Right lobe of liver (tissue), 6 donors: ENCODE results near the gene DLG2. TPM values are rescaled to one million over a fixed set of nuclear protein-coding genes. Genes with fewer than 3 reads are reported as not detected.
A peak's percentile ranks its signal among the peaks of the same experiment; 100 is the strongest.

Experiments
- ATAC-seq, 4 donors: fragments of 200-7000 bp; cut with Tn5 transposase; one replicate each; pipeline ENCODE4 v1.9.1; 2020; ENCODE audit warnings: mild to moderate bottlenecking in 4 of 4, moderate library complexity in 4 of 4
- DNase-seq, 3 donors: peaks; one replicate each; pipeline ENCODE4 v3.0.0-alpha.2; 2020
- H3K27ac ChIP-seq, 3 donors: fragments of 200-600 bp; one replicate each; pipeline ENCODE4 v1.8.0; 2022
- H3K27me3 ChIP-seq, 2 donors: fragments of 200-600 bp; one replicate each; pipeline ENCODE4 v1.8.0; 2022
- H3K36me3 ChIP-seq, 4 donors: fragments of 200-600 bp; sonication (generic) in 1 of 4; one replicate each; pipeline versions ENCODE4 v1.5.1 to v1.8.0; 2017 to 2022; ENCODE audit warnings: control low read depth in 1 of 4
- H3K4me1 ChIP-seq, 4 donors: fragments of 200-600 bp; sonication (generic) in 1 of 4; one replicate each; pipeline versions ENCODE4 v1.5.1 to v1.8.0; 2017 to 2022; ENCODE audit warnings: control low read depth in 1 of 4
- H3K4me3 ChIP-seq, 3 donors: fragments of 200-600 bp; one replicate each; pipeline ENCODE4 v1.8.0; 2022
- H3K9me3 ChIP-seq, 4 donors: fragments of 200-600 bp; sonication (generic) in 1 of 4; one replicate each; pipeline versions ENCODE4 v1.5.1 to v1.8.0; 2017 to 2022; ENCODE audit warnings: control low read depth in 1 of 4
- POLR2A ChIP-seq: fragments of 450-650 bp; IDR thresholded peaks from one replicate; pipeline ENCODE4 v1.6.1; 2017; ENCODE audit warnings: antibody characterized with exemption, mild to moderate bottlenecking
- WGBS: methylation state at CpG from one replicate; pipeline ENCODE4 v1.1.6; 2018; ENCODE audit warnings: low coverage, low lambda C conversion rate; ENCODE audit not compliant: insufficient coverage; ENCODE audit errors: missing lambda C conversion rate; 5-methylcytosine and 5-hydroxymethylcytosine counted together
- intact Hi-C, 2 donors: fragments of 100-400 bp; cut with DNase I; formaldehyde crosslinking; loops; one replicate each; pipeline versions ENCODE4 v1.11.2 to v1.14.1; 2022
- total RNA-seq, 6 experiments: library from RNA; depleted of rRNA in 2 of 6; stranded (reverse); fragments of >200 nt in 2 of 6; fragmentation: NEBNext Ultra II Directional in 3 of 6; extraction: Animal tissue kit (Norgen Biotek cat#: 25700) in 3 of 6; gene quantifications; one replicate each; pipeline versions ENCODE4 v1.1.0 to v1.2.4, GENCODE V29; 2016 to 2023
- TF ChIP-seq, protein P1 (sequence below), 4 donors: fragments of 200-600 bp in 3 of 4; fragments of 450-650 bp in 1 of 4; IDR thresholded peaks; one replicate each; pipeline versions ENCODE4 v1.5.1 to v1.8.0; 2016 to 2022; ENCODE audit warnings: antibody characterized with exemption in 4 of 4, mild to moderate bottlenecking in 2 of 4
- donor health status: DM: no; HTN: yes; CAD: no.
- donor health status: DM: no; HTN: no; CAD: no.
- donor health status: DM: no; HTN: no; CAD: no.
- donor health status: DM: no; HTN: yes; CAD: no.
- donor health status: DM: no; HTN: yes; CAD: no.

The DLG2 gene
- total RNA-seq, 6 experiments from 2014 or later: 1.2 to 6.4 (median 2.5) TPM

DNA sequence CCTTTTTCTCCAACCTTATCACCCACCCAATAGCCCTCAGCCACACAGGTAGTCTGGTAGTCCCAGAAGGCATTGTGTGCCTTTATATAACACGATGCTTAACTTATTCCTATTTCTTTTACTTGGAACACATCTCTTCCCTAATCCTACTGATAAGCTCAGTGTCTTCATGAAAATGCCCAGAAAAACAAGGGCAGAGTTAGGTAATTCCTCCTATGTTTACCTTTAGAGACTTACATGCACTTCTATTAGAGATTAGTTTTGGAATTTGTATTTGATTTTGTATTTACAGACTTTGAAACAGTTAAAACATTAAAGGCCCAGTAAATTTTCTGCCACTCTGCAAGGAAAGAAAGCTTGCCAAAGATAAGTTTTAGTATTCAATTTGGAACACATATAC is 1703.2 kb downstream of the DLG2 start:
- TF ChIP-seq, protein P1, sequence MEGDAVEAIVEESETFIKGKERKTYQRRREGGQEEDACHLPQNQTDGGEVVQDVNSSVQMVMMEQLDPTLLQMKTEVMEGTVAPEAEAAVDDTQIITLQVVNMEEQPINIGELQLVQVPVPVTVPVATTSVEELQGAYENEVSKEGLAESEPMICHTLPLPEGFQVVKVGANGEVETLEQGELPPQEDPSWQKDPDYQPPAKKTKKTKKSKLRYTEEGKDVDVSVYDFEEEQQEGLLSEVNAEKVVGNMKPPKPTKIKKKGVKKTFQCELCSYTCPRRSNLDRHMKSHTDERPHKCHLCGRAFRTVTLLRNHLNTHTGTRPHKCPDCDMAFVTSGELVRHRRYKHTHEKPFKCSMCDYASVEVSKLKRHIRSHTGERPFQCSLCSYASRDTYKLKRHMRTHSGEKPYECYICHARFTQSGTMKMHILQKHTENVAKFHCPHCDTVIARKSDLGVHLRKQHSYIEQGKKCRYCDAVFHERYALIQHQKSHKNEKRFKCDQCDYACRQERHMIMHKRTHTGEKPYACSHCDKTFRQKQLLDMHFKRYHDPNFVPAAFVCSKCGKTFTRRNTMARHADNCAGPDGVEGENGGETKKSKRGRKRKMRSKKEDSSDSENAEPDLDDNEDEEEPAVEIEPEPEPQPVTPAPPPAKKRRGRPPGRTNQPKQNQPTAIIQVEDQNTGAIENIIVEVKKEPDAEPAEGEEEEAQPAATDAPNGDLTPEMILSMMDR (IDR thresholded peaks at IDR 0.05): no peak
- TF ChIP-seq POLR2A: no peak
- WGBS: 27% methylated on average over 1 of the region's 1 CpG
- no peaks in the 10 kb centered on the region for H3K36me3 ChIP-seq
- peak overlapping the region in 1 of 3 donors; percentile 20 for H3K27ac ChIP-seq
- no peaks in the 10 kb centered on the region for H3K27me3 ChIP-seq
- H3K4me1 ChIP-seq: peaks cover 0 to 25% (median 9%) of the 10 kb centered on the region in 4 donors
- peak; percentile 50 to 74 (median 68) for ATAC-seq
- intact Hi-C loops: no loop called here
- H3K9me3 ChIP-seq: no peaks in the 10 kb centered on the region
- H3K4me3 ChIP-seq: no peak overlapping the region
- no peak for DNase-seq

DNA sequence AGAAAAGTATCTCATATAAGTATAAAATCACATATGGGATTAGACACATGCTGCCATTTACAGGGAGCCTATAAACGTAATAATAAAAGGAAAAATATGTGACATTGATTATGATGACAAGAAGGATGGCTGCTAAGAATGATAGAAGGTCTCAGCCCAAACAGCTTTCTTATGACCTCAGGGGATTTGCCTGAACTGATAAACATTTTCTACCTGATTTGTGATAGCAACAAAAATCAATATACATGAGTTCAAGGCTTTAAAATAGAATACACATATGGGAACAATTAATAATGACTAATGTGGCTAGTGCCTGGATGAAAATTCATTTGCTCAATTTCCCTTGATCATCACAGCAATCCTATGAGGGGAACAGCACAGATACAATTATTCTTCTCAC is 1704.2 kb downstream of the DLG2 start:
- intact Hi-C loops: no loop called here
- TF ChIP-seq, protein P1 (IDR thresholded peaks at IDR 0.05): no peak
- no peak for TF ChIP-seq POLR2A
- H3K9me3 ChIP-seq: no peaks in the 10 kb centered on the region
- DNase-seq (no peak), ATAC-seq (no peak)
- peaks cover 0 to 25% (median 9%) of the 10 kb centered on the region in 4 donors for H3K4me1 ChIP-seq
- no peak overlapping the region for H3K27ac ChIP-seq
- H3K36me3 ChIP-seq: no peaks in the 10 kb centered on the region
- H3K27me3 ChIP-seq: no peaks in the 10 kb centered on the region
- WGBS: 45% methylated on average over 1 of the region's 1 CpG
- no peak overlapping the region for H3K4me3 ChIP-seq

DNA sequence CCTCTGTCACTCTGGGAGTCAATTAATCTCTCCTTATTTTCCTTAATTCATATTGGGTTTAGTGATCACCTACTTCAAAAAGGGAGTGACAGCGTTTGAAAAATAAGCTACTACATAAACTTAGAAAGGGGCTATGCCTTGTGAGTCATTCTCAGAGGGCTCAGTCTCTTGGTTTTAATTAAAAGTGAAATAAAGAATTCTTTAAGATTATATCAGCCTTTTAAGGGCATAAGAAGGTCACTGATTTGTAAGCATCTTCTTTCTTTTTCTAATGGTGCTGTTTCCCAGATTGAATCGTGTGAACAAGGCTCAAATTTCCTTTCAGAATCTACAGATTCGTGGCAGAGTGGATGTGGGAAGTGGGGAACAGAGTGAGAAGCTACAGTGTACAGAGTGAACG is 1704.8 kb downstream of the DLG2 start:
- Histone ChIP-seq H3K9me3 (no peaks in the 10 kb centered on the region), H3K36me3 (no peaks in the 10 kb centered on the region), H3K27me3 (no peaks in the 10 kb centered on the region), H3K4me1 (peaks cover 0 to 25% (median 9%) of the 10 kb centered on the region in 4 donors), H3K27ac (peak overlapping the region in 2 of 3 donors; percentile 22 to 27), H3K4me3 (no peak overlapping the region)
- intact Hi-C loops: no loop called here
- DNase-seq (no peak), ATAC-seq (no peak)
- 48% methylated on average over 4 of the region's 4 CpGs for WGBS
- TF ChIP-seq POLR2A: no peak
- TF ChIP-seq, protein P1 (IDR thresholded peaks at IDR 0.05): no peak

DNA sequence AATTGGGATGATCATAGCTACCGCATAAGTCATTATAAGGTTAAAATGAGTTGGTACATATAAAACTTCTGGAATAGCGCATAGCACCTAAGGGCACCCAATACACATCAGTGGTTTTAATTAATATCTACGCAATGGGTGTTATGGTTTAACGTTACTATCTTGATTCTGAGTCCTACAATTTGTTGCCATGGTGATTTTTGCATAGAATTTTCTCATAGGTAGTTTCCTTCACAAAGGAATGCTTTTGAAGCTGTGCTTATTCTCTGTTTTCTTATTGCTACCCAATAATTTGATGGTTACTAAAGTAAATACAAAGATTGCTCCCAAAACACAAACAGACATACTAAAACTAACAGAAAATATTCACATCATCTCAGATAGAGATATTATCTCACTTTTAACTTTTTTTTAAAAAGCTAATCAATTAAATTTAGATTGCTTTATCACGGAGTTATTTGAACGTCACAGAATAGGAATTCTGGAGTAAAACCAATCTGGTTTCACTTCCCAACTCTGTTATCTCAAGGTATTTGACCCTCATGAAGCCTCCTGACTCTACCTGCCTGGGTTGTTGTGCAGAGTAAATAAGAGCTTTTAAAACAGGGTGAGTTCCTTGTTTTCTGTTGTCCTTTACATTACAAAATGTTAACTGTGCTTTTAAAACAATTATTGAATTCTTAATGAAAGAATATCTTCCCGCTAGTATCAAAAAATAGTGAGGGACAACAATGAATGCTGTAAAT is 1705.5 kb downstream of the DLG2 start:
- 59% methylated on average over 7 of the region's 7 CpGs for WGBS
- Histone ChIP-seq H3K27ac (peak overlapping the region in 2 of 3 donors; percentile 22 to 27), H3K27me3 (no peaks in the 10 kb centered on the region), H3K4me3 (peak overlapping the region in 1 of 3 donors; percentile 5), H3K4me1 (peaks cover 0 to 25% (median 9%) of the 10 kb centered on the region in 4 donors), H3K36me3 (no peaks in the 10 kb centered on the region), H3K9me3 (no peaks in the 10 kb centered on the region)
- intact Hi-C loops: no loop called here
- peak; percentile 88 to 93 (median 89) for ATAC-seq
- no peak for TF ChIP-seq POLR2A
- TF ChIP-seq, protein P1 (IDR thresholded peaks at IDR 0.05): no peak
- no peak for DNase-seq
